HG03066 (cell line): ENCODE data around the gene GARIN6.
A peak's percentile ranks its signal among the peaks of the same experiment; 100 is the strongest.
"Not testable (repeated sequence)": the region's sequence is repeated elsewhere in the genome, so short reads cannot be mapped to it uniquely, and the experiment has no call there.

Experiments used
- ATAC-seq: cut with Tn5 transposase; IDR thresholded peaks from one replicate; pipeline ENCODE4 v1.9.1; 2021; ENCODE audit warnings: low read depth; ENCODE audit not compliant: unreplicated experiment

The GARIN6 gene

GRCh38 chr12:99647453-99647852 lies at the start of gene GARIN6:
Gene GARIN6 (plus strand): TSS chr12:99647753. CDS start chr12:99648175, 422 bp downstream.
- ATAC-seq, result no peak

DNA sequence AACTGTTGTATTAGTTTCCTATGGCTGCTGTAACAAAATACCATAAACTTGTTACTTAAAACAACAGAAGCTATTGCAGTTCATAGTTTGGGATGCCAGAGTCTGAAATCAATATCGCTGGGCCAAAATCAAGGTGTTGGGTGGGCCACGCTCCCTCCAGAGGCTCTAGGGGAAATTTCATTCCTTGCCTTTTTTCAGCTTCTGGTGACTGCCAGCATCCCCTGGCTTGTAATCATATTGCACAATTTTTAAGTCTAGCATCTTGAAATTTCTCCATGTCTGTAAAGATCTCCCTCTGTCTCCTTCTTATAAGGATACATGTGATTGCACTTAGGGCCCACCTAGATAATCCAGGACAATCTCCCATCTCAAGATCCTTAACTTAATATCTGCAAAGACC lies 48.8 kb upstream of the GARIN6 start:
- ATAC-seq, result no peak

DNA sequence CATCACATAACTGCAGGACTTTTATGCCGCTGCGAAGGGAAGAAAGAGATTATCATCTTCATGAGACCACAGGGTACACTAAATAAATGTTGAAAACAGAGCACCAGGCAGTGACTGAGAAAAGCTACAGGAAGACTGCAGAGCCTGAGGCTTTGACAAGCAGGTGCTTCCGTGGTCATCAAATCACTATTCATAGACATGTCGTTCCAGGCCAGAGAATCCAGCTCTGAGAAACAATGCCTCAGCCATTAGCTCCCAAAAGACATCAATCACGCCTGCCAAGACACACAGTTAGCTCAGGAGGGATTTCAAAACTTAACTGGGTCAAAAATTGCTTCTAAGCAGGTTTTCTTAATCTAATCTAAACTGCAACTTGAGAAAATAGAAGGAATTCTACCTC lies 47.2 kb upstream of the GARIN6 start:
- peak; percentile 91 for ATAC-seq

DNA sequence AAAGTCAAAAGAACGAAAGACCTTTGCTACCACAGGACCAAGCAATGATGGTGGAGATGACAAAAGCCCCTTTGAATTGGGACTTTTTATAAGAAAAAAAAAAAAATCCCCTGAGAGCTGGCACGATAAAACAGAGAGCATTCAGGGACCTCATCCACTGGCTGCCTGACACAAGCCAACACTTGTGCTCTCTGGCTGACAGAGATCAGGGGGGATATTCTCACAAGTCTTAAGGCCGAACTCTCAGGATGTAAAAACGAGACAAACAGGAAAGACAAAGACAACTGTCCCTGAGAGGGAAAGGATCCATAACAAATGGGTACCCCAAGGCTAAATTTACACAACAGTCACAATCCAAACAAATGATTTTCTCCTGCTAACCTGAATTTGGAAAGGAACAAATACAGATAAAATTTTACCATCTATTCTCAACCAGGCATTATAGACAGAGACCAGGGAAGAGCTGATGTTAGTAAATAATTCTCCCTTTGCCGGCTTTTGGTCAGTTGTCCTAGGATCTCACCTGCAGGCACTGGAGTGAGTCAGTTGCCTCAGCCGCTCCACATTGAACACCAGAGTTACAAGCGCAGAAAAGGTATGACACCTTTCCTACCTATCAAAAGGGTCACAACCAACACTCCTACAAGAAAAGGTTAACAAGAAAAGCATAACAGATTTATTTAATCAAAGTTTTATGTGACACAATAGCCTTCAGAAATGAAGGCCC lies 37.9 kb upstream of the GARIN6 start:
- no peak for ATAC-seq

GRCh38 chr12:99611117-99611516 lies 36.4 kb upstream of the GARIN6 start:
- ATAC-seq, result no peak

GRCh38 chr12:99611599-99611998 lies 36.0 kb upstream of the GARIN6 start:
- no peak for ATAC-seq

DNA sequence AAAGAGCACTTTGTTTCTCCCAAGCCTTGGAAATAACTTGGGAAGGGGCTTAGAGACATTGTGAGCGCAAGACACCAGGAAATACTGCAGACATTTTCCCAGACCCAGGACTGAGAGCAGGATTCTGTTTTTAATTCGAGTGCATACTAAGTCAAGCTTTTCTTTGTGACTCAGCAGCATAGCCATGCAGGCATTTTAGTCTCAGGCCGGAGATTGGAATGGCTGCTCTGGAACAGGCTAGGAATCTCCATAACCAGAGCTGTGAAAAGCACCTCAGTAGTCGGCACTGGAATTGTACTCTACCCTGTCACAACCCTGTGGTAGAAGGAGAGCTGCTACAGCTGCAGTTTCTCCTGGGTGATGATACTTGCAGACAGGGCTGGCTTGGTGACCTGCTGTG lies 28.9 kb upstream of the GARIN6 start:
- ATAC-seq, result no peak

DNA sequence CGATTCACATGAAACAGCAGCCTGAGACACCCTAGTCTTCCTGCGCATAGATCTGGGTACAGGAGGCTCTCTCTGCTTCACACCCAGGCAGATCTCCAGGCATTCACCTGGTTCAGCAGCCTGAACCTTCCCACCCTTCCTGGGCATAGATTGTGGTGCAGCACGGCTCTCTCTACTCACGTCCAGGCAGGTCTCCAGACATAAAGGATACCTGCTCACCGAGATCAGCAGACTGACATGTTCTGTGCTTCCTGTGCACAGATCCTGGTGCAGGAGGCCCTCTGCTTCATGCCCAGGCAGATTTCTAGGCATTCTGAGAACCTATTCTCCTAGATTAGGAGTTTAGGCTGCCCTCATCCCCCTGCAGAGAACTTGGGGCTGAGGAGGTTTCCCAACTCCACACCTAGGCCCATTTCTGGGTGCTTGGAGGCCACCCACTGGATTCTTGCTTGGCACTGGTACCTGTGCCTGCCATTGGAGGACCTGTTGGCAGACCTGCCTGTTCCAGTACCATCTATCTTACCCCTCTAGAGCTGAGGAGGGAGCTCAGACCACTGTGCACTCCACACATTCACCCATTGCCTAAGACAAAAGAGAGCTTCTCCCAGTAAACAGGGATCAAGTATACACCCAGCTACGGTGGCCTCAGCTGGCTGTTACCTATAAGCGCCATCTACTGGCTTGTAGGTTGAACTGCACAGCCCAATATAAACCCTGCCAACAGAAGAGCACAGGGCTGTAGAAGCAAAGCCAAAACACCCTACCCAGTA lies 28.0 kb upstream of the GARIN6 start:
- ATAC-seq, result peak; percentile 93

GRCh38 chr12:99620159-99620479 lies 27.4 kb upstream of the GARIN6 start:
- ATAC-seq, result no peak

GRCh38 chr12:99624591-99624990 lies 23.0 kb upstream of the GARIN6 start:
- ATAC-seq, result not testable (repeated sequence)

DNA sequence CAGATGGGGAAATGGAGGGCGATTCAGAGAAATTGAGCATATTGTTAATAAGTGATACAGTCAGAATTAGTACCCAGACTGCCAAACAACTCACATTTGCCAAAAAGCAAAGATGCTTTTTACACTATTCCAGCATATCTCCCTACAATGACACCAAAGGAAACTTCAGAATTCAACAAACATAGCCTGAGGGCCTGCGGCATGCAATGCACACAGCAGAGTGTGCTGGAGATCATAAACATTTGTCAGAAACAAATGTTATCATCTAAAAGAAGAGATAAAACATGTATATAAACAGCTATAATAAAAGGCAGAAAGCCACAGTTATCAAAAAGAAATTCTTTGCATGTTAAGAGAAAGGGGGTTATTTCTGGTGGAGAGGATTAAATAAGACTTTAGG lies 20.1 kb upstream of the GARIN6 start:
- no peak for ATAC-seq

DNA sequence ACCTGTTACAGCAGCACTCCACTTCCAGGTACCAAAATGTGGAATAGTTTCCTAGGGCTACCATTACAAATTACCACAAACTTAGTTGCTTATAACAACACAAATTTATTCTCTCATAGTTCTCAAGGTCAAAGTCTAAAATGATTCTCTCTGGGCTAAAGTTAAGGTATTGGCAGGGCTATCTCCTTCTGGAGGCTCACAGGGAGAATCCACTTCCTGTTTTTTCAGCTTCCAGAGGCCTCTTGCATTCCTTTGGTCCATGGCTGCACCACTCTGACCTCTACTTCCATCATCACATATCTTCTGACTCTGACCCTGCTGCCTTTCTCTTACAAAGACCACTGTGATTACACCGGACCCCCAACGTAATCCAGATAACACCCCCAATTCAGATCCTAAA lies 2.9 kb upstream of the GARIN6 start:
- ATAC-seq, result no peak

DNA sequence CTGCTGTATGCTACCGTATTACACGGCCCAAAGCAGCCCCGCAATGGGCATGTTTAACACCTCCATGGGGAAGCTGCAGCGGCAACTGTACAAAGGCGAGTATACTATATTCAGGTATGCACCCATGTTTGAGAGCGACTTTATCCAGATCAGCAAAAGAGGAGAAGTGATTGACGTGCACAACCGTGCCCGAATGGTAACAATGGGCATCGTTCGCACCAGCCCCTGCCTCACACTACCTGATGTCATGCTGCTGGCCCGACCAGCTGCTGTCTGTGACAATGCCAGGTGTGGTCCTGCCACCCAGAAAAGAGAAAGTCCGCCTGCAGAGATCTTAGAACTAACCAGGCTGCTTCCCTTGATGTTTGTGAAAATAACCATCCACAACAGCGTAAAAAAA lies 630 bp downstream of the GARIN6 start:
- no peak for ATAC-seq

GRCh38 chr12:99649551-99649950 lies 2.0 kb downstream of the GARIN6 start:
- ATAC-seq, result no peak

GRCh38 chr12:99658671-99659349 lies 11.3 kb downstream of the GARIN6 start:
- ATAC-seq, result no peak

GRCh38 chr12:99670635-99671034 lies 23.1 kb downstream of the GARIN6 start:
- ATAC-seq, result no peak

DNA sequence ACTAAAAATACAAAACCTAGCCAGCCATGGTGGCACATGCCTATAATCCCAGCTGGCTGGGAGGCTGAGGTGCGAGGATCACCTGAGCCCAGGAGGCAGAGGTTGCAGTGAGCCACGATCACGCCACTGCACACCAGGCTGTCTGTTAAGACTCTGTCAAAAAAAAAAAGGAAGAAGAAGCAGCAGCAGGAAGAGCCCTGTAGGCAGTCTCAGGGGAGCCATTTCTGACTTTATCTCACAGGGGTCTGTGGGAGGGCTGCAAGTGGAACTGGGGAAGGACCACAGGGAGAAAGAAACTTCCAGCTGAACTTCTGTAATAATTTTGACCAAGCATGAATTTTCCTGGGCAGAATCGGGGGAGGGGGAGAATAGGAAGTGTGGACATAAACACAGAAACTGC lies 32.7 kb downstream of the GARIN6 start:
- ATAC-seq, result no peak

GRCh38 chr12:99686142-99686541 lies 38.6 kb downstream of the GARIN6 start:
- no peak for ATAC-seq

- ATAC-seq, result no peak
Measured at GRCh38 chr12:99695050-99695449, 47.5 kb downstream of the GARIN6 start.
